Activated T-cell treated with anti-CD3 and anti-CD28 coated beads, Interleukin-2, amount 50 U/mL, for 24 hours (primary cell): ENCODE data around the gene IQCM.
"Not testable (repeated sequence)": the region's sequence is repeated elsewhere in the genome, so short reads cannot be mapped to it uniquely, and the experiment has no call there.

Source experiments
- DNase-seq: peaks from one replicate; pipeline ENCODE4 v3.0.0-alpha.2; 2020
- H3K27ac Mint-ChIP-seq: 2 replicates; pipeline ENCODE4 v1.8.0; 2020; ENCODE audit warnings: mild to moderate bottlenecking, mixed read lengths
- H3K27me3 Mint-ChIP-seq: 2 replicates; pipeline ENCODE4 v1.8.0; 2020; ENCODE audit warnings: mixed read lengths
- H3K36me3 Mint-ChIP-seq: 2 replicates; pipeline ENCODE4 v1.8.0; 2020; ENCODE audit warnings: low read depth, mixed read lengths
- H3K4me1 Mint-ChIP-seq: 2 replicates; pipeline ENCODE4 v1.8.0; 2020; ENCODE audit warnings: low read depth, mixed read lengths
- H3K4me3 Mint-ChIP-seq: 2 replicates; pipeline ENCODE4 v1.8.0; 2020; ENCODE audit warnings: mild to moderate bottlenecking, moderate library complexity, mixed read lengths
- H3K9me3 Mint-ChIP-seq: 2 replicates; pipeline ENCODE4 v1.8.0; 2020; ENCODE audit warnings: mixed read lengths

Gene IQCM

DNA sequence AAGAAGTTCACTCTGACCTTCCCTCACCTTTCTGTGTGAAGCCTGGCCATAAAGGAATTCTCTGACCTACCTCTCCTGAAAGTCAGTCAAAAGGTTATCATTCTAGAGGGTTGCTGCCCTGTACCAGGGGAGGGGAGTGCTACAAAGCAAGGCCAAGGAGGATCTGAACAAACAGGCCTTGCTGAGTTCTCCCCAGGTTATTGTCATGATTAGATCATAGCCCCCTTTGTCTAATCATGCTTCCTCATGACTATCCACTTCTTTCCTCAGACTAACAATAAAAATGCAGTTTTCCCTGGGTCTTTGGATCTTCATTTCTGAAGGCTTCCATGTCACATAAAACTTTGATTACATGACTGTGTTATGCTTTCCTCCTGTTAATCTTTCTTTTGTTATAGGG is 472.0 kb downstream of the IQCM start:
- Mint-ChIP-seq H3K4me1 (no peaks in the 10 kb centered on the region), H3K27ac (no peak overlapping the region), H3K9me3 (no peaks in the 10 kb centered on the region), H3K36me3 (no peaks in the 10 kb centered on the region), H3K4me3 (no peak overlapping the region), H3K27me3 (no peaks in the 10 kb centered on the region)
- DNase-seq: no peak

DNA sequence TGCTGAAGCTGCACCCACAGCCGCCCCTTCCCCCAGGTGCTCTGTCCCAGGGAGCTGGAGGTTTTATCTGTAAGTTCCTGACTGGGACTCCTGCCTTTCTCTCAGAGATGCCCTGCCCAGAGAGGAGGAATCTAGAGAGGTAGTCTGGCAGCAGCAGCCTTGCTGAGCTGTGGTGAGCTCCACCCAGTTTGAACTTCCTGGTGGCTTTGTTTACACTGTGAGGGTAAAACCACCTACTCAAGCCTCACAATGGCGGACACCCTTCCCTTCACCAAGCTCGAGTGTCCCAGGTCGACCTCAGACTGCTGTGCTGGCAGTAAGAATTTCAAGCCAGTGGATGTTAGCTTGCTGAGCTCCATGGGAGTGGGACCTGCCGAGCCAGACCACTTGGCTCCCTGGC is 474.5 kb downstream of the IQCM start:
- not testable (repeated sequence) for H3K4me3 Mint-ChIP-seq, H3K9me3 Mint-ChIP-seq, H3K27ac Mint-ChIP-seq, DNase-seq, H3K4me1 Mint-ChIP-seq, H3K36me3 Mint-ChIP-seq, H3K27me3 Mint-ChIP-seq

DNA sequence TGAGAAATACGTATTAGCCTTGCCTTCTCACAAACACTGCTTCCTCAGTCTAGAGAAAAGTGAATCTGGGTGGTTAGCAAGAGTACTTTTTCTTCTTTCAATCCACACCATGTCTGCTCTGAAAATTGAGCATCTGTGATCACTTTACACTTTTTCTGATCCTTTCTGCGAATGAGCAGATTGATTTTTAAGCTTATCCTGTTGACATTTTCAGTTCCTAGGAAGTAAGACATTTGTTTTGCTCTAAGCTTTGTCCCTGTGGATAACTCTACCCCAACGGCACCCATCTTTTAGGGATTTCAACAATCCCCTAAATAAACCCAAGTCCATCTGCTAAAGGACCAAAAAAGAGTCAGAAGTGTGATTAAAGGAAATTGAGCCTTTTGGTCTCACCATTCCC is 487.5 kb downstream of the IQCM start:
- no peaks in the 10 kb centered on the region for H3K27me3 Mint-ChIP-seq
- no peaks in the 10 kb centered on the region for H3K36me3 Mint-ChIP-seq
- no peak overlapping the region for H3K27ac Mint-ChIP-seq
- DNase-seq: no peak
- peaks cover 9% of the 10 kb centered on the region for H3K9me3 Mint-ChIP-seq
- no peak overlapping the region for H3K4me3 Mint-ChIP-seq
- H3K4me1 Mint-ChIP-seq: no peaks in the 10 kb centered on the region

DNA sequence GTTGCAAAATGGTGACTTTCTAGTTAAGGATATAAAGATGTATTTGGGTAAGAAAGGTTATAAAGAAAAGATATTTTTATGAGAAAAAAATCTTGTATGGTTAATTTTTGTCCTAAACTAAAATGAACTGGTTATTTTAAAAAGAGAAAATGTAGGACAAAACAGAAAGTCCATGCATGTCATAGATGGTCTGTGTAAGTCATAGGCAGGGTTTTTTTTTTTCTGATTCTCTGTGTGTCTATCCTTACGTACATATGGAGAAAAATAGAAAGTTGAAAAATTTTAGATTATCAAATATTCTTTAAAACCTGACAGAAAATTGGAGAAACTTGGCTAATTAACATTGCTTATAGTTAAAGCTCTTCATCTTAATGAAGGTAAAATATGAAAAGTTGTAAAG is 493.4 kb downstream of the IQCM start:
- Mint-ChIP-seq H3K4me3 (no peak overlapping the region), H3K9me3 (peaks cover 12% of the 10 kb centered on the region), H3K4me1 (no peaks in the 10 kb centered on the region), H3K36me3 (no peaks in the 10 kb centered on the region), H3K27ac (no peak overlapping the region), H3K27me3 (no peaks in the 10 kb centered on the region)
- DNase-seq: no peak

DNA sequence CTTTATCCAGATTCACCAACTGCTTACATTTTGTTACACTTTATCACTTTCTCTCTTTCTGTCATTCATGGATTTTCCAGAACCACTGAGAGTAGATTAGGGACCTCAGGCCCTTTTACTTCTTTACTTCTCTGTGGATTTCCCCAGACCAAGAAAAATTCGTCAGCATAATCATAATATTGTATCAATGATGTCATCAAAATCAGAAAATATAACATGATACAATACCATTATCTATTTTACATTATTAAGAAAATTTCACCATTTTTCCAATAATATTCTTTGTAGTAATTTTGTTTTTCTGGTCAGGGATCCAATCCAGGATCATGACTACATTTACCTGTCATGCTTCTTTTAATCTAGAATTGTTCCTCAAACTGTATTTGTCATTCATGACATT is 494.2 kb downstream of the IQCM start:
- Mint-ChIP-seq H3K4me1 (no peaks in the 10 kb centered on the region), H3K9me3 (peaks cover 12% of the 10 kb centered on the region), H3K36me3 (no peaks in the 10 kb centered on the region), H3K27me3 (no peaks in the 10 kb centered on the region), H3K27ac (no peak overlapping the region), H3K4me3 (no peak overlapping the region)
- no peak for DNase-seq

DNA sequence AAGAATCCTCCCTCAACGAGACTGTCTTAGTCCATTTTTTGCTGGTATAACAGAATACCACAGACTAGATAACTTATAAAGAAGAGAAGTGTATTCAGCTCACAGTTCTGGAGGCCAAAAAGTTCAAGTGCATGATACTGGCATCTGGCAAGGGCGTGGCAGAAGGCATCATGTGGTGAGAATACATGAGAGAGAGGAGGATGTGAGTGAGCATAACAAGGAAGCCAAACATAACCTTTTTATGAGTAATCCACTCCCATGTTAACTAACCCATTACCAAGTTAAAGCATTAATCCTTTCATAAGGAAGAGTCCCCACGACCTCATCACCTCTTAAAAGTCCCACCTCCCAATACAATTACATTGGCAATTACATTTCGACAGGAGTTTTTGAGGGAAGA is 504.6 kb downstream of the IQCM start:
- H3K4me3 Mint-ChIP-seq: no peak overlapping the region
- no peak overlapping the region for H3K27ac Mint-ChIP-seq
- no peak for DNase-seq

DNA sequence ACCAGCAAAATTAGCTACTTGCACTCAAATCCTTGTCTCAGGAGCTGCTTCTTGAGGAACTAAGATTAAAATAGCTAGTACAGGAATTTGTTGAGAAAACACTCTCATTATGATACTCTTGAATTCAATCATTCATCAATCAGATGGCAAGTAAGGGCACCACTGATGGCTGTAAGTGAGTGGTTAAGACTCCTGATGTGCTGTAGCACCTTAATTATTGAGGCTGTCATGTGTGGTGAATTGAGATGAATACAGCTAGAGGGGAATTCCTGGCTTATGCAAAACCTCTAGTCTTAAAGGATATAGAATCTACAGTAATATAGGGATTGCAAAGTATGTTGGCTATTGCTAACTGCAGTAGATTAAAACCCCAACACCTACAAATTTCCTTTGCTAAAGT is 509.1 kb downstream of the IQCM start:
- Mint-ChIP-seq H3K9me3 (peaks cover 4% of the 10 kb centered on the region), H3K36me3 (no peaks in the 10 kb centered on the region), H3K4me3 (no peak overlapping the region), H3K27ac (no peak overlapping the region), H3K27me3 (no peaks in the 10 kb centered on the region), H3K4me1 (no peaks in the 10 kb centered on the region)
- DNase-seq: no peak

More for the DNA sequence above, 504.6 kb downstream of the IQCM start:
- no peaks in the 10 kb centered on the region for H3K36me3 Mint-ChIP-seq
- H3K27me3 Mint-ChIP-seq: no peaks in the 10 kb centered on the region
- peaks cover 7% of the 10 kb centered on the region for H3K9me3 Mint-ChIP-seq
- H3K4me1 Mint-ChIP-seq: no peaks in the 10 kb centered on the region
